Measurements from ENCODE around the gene YPEL2. TPM values are rescaled to one million over a fixed set of nuclear protein-coding genes. Genes with fewer than 3 reads are reported as not detected.

The YPEL2 gene
- total RNA-seq, 4 donors from 2014 or later = 34.3 to 53.6 (median 40.7) TPM

DNA sequence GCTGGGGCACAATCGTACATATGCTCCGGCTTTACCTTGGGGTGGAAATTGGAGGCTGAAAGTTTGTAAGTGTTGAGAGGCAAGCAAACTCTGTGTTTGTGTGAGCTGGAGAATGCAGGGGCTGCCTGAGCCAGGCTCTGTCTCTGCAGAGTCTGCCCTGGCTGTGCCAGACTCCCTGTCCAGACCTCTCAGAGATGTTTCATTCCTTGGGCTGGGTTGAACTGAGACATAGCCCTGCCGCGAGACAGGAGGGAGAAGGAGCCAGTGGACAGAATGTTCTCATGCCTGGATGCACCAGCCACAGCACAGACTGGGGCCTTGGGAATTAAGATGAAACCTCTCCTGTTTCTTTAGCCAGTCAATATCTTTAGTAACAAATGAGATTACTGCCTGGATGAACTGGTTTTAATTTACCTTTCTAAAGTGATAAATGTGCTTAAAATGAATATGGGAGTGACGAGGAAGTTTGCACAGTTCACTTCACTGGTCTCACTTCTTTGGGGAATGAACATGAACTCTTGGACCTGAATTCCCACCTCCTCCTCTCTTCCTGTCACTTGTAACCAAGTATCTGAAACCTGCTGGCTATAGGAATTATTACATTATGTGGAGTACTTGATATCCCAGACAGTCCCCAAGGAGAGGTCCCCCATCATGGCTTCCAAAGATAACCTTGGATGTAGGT, 40.1 kb downstream of the YPEL2 start:
- DNase-seq (ENCODE audit: low spot score) (no peak), ATAC-seq (ENCODE audit: low FRiP score) (peak; percentile 64)
- TF ChIP-seq, protein P1, sequence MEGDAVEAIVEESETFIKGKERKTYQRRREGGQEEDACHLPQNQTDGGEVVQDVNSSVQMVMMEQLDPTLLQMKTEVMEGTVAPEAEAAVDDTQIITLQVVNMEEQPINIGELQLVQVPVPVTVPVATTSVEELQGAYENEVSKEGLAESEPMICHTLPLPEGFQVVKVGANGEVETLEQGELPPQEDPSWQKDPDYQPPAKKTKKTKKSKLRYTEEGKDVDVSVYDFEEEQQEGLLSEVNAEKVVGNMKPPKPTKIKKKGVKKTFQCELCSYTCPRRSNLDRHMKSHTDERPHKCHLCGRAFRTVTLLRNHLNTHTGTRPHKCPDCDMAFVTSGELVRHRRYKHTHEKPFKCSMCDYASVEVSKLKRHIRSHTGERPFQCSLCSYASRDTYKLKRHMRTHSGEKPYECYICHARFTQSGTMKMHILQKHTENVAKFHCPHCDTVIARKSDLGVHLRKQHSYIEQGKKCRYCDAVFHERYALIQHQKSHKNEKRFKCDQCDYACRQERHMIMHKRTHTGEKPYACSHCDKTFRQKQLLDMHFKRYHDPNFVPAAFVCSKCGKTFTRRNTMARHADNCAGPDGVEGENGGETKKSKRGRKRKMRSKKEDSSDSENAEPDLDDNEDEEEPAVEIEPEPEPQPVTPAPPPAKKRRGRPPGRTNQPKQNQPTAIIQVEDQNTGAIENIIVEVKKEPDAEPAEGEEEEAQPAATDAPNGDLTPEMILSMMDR (IDR thresholded peaks at IDR 0.05) = no peak

DNA sequence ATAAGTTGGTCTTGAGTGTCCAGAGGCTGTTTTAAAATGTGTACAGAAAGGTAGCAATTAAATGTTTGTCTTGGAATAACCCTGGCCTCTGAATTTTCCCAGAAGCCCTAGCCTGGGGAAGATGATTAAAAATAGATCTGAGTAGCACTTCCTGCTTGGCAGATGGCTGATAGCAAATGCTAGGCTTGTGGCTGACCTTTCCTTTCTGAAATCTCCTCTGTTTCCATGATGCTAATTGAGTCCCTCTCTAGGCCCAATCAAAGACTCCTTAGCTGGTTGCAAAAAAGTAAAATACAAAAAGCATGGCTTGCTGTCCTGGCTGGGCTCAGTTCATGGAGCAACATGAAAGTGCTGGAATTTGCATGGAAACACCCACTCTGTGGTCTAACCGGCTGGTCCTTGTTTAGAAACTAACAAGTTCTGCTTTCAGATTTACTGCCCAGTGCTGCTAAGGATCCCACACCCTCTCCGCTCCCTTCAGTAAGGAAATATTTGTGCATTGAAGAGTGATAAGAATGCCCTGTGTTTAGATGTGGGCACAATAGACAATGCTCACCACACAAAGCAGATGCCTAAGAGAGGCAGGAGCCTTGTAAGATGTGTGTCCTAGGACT, 40.8 kb downstream of the YPEL2 start:
- DNase-seq (ENCODE audit: low spot score) (no peak), ATAC-seq (ENCODE audit: low FRiP score) (no peak)

DNA sequence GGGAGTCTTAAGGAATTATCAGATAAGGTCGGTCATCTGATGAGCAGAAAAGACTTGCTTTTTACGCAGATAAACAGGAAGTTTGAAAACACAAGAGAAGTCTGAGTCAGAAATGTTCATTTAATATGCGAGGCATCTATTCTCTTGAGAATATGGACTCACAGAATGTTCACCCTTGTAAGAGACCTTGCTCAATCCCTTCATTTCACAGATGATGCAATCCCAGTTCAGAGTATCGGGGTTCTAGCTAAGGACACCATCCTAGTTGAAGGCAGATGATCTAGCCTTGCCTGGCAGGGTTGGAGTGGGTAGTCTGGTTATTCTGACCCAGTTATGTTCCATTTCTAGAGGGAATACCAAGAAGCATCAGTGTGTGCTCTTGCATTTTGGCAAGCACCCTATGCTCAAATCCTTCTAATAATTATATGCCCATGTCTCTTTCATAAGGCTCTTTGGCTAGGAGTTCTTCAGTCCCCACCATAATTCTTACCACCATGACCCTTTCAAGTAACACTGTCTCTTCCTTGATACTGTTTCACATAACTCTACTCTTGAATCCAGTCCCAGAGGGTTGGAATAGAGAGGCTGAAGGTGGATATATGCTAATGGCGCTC, 42.5 kb downstream of the YPEL2 start:
- no peak for DNase-seq (ENCODE audit: low spot score)
- TF ChIP-seq, protein P1 (IDR thresholded peaks at IDR 0.05) = no peak

More for the DNA sequence above, 40.8 kb downstream of the YPEL2 start:
- TF ChIP-seq, protein P1 (IDR thresholded peaks at IDR 0.05) = no peak

DNA sequence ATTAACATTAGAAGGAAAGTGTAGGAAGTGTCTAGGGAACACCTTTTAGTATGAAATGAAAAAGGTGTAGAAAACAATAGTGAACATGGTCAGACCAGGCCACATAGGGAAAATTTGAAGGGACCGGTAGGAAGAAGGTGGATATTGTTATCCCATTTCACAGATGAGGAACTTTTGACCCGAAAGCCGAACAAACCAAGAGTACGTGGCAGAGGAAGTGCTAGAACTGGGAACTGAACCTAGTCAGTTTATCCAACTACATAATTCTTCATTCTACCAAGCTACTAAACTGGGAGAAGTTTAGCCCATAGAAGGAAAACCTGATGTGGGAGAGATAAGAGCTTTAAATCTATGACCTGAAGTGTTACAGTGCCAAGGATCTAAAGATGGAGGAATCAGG, 43.2 kb downstream of the YPEL2 start:
- DNase-seq (ENCODE audit: low spot score) (no peak), ATAC-seq (ENCODE audit: low FRiP score) (no peak)
- TF ChIP-seq, protein P1 (IDR thresholded peaks at IDR 0.05) = no peak

More for the DNA sequence above, 42.5 kb downstream of the YPEL2 start:
- peak; percentile 30 for ATAC-seq (ENCODE audit: low FRiP score)

DNA sequence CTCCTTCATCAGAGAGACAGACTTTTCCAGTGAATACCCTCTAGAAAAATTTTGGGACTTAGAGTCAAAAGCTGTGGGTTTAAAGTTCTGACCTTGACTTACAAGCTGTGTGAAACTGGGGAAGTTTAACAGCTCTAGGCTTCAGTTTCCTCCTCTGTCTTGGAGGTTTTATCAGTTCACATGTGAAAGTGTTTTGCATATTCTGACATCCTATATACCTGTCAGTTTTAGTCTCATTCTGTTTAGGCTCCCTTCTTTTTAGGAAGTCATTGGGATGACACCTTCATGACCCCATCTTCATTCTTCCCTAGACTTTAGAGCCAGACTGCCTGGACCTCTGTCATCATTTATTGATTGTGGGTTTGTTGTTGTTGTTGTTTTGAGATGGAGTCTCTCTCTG, 44.4 kb downstream of the YPEL2 start:
- DNase-seq (ENCODE audit: low spot score) (no peak), ATAC-seq (ENCODE audit: low FRiP score) (no peak)
- TF ChIP-seq, protein P1 (IDR thresholded peaks at IDR 0.05) = no peak

DNA sequence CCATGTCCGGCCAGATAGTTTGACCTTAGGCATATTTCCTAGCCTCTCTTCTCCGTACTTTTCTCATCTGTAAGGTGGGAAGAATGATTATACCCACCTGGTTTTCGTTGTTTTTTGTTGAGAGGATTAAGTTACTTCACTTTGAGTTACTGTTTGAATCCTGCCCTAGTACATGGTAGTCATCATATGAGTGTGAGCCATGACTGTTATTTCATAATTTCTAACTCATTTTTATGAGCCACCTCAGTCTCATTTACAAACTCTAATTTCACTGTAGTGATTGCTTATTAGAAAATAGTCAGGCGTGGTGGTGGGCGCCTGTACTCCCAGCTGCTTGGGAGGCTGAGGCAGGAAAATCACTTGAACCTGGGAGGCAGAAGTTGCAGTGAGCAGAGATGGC, 45.1 kb downstream of the YPEL2 start:
- DNase-seq (ENCODE audit: low spot score) (no peak), ATAC-seq (ENCODE audit: low FRiP score) (no peak)
- TF ChIP-seq, protein P1 (IDR thresholded peaks at IDR 0.05) = no peak

Data from omental fat pad (tissue), 4 donors.